NCI-H345 treated with DMSO at 0.1 percent for 48 hours (cell line): ENCODE results near the gene MYLIP.

Experiments used
- DNase-seq: peaks from one replicate; lab custom pipeline; 2025; ENCODE audit not compliant: unreplicated experiment; lab: John Stamatoyannopoulos, UW

Gene MYLIP

DNA sequence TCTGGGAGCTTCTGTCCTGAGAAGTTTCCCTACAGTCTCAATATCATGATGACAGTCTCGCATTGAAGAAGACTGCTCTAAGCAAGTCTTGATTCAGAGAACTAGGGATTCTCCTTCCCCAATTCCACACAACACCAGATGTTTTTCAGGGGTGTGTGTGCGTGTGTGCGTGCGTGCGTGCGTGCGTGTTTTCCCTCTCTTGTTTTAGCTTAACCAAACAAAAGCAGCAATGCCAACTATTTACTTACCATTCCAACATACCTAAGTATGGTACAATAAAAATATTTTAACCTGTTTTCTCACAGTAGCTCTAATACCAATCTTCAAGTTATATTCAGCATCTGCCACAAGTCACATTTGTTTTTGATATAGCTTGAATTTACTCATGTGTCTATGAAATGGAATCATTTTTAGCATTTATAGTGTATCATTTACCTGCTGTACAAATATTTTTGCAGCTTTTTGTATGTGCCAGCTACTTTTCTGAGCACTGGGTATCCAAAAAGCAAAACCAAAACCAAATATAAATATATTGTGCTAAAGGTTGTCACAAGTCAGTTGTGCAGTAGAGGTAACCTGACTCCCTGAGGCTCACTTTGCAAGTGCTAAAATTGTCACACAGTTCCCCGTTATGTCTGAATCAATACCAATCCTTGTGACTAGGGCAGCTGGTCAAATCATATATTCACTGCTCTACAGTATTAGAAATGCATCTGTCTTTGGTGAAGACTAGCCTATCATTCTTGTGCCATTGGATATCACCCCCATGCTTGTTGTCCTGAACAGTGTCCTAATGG is 21.7 kb upstream of the MYLIP start:
- no peak for DNase-seq

DNA sequence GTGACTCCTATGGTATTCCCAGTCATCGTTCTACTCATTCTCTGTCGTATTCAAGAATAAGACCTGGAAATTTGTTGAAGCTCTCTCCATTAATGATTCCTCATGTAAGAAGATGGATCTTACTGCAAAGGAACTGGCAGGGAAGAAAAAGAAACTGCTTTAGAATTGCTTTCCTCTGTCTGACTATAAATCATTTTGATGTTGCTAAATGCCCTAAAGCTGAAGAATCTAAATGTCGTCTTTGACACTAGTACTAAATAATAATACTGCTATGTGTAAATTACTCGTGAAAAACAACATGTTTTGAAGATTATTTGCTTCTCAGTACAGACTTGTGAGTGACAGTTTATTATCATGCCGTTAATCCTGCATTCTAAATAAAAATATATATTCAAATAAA is 20.5 kb upstream of the MYLIP start:
- DNase-seq = no peak

DNA sequence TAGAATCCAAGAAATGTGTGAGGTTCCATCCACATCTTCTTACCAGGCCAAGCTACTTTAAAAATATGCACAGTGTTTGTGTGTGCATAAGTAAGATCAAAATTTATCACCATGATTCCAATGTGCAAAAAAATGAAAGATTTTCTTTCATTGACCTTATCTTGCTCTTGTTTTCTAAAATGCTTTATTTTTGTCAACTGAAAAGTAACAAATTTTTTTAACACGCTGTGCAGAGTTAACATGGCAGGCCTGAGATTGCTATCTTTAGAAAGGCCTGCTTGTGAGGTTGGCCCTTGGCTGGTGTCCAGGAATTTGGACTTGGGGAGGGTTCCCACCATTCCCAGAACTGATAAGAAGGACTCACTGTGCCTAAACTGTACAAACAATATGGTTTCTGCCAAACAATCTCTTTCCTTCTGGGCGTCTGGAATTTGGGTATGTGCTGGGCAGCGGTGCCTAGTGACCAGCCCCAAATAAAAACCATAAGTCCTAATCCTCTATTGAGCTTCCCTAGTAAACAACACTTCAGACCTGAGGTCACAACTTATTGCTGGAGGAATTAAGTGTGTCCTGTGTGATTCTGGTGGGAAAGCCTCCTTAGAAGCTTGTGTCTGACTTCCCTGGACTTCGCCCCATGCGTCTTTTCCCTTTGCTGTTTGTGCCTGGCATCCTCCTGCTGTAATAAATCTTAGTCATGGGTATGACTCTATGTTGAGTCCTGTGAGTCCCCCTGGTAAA is 19.8 kb upstream of the MYLIP start:
- no peak for DNase-seq

DNA sequence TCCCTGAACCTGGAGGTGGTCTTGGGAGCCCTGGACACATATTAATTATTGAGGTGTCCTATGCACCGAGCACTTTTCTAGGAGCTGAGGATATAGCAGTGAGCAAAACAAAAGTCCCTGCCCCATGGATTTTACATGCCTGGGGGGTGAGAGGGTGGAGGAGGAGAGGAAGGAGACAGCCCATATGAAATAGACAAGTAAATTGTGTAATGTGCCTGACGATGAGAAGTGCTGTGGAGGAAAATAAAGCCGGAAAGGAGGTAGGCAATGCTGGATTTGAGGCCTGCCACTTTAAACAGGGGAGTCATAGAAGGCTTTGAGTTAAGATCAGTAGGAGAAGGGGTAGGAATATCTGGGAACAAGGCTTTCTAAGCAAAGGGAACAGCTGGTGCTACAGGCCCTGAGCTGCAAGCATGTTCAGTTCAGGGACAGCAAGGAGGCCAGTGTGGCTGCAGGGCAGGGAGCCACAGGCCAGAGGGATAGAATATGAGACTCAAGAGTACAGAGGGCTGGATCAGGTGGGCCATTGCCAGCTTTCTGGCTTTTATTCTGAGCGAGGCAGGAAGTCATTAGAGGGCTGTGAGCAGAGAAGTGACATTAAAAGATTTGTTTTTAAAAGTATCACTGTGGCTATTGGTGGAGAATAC is 19.1 kb upstream of the MYLIP start:
- no peak for DNase-seq

DNA sequence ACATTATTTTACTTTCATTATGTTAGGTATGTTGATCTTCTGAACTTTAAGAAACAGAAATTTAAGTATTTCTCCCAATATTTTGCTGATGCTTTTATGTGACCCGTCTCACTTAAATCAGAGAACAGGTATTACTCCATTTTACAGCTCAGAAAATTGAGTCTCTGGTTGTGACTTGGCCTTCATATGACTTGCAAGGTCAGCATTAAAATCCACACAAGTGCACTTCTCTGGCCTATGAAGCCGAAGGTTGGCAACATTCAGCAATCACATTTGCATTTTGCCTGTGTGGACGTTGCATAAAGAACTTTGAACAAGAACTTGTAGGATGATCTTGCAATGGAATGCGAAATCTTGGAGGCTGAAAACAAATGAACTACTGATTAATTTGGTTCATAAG is 10.1 kb upstream of the MYLIP start:
- no peak for DNase-seq

DNA sequence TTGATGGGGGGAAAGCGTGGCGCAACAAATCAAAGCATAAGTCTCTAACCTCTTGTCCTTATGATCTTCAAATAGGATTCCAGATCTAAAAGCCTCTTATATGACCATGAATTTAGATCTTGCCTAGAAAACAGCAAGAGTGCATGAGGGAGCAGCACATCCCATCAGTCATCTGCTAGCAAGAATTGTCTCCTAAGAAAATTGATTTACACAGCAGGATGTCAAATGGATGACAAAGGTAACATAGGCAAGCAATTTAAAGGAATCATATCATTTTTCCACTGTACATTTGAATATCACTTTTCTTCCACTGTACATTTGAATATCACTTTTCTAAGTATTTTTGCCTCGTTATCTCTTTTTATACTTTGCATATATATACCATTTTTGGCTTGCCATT is 7.5 kb upstream of the MYLIP start:
- no peak for DNase-seq

DNA sequence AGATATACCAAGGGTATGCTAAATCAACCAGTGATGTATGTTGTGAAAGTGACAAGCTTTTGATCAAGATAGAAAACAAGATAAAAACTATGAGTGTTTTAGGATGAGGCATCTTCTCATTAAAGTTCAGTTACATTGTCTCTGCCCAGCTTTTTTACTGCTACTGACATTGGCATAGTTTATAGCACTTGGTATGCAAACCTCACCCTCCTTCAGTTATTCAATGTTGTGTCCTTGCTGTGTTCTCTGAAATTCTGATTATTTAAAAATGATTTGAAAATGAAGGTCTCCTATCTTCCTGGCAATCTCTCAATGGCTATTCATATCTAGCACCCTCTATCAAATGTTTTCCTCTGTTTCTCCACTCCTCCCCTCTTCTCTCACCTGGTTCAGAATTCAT is 6.7 kb upstream of the MYLIP start:
- DNase-seq = no peak

DNA sequence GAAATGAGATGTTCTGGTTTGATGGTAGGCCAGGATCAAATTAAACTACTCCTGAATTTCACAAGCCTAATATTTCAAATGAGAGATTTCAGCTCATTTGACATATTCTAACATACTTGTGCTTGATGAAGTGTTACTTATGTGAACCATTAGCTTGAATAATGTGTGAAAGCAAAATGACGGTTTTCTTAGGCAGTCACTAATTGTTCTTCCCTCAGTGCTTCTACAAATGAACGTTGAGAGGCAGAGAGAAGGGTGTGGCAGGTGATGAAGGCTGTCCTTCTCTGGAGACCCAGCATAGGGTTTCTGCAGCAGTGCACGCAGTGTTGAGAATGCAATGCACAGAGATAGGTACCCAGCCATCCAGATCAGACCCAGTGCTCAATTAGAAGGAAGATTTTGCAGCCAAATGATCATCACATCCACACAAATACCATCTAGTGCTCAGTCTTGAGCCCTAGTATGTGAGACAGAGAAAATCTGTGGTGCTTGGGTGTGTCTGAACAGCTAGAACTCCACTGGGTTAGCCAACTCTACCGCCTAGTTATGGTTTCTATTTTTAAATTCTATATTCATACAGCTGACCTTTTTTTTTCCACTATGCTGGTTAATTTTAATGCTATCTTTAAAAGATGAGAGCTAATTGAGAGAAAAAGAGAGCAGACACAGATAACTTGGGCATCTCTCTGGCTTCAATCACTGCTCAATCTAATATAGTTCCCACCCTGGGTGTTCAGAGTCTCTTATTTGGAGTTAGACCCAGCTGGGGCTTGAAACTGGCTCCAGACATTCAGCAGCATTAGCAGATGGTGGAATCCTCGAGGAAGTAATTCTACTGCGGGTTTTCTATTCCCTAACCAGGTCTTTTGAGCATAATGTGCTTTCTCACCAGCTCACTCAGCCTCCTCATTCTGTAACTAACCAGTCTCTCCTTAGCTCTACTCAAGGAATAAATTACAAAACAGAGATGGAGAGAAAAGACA is 4.4 kb upstream of the MYLIP start:
- DNase-seq = no peak

DNA sequence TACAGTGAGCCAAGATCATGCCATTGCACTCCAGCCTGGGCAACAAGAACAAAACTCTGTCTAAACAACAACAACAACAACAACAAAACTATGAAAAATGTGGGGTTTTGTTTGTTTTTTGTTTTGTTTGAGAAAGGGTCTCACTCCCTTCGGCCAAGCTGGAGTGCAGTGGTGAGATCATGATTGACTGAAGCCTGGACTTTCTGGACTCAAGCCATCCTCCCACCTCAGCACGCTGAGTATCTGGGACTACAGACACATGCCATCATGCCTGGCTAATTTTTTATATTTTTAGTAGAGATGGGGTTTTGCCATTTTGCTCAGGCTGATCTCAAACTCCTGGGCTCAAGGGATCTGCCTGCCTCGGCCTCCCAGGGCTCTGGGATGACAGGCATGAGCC is 2.8 kb upstream of the MYLIP start:
- no peak for DNase-seq

DNA sequence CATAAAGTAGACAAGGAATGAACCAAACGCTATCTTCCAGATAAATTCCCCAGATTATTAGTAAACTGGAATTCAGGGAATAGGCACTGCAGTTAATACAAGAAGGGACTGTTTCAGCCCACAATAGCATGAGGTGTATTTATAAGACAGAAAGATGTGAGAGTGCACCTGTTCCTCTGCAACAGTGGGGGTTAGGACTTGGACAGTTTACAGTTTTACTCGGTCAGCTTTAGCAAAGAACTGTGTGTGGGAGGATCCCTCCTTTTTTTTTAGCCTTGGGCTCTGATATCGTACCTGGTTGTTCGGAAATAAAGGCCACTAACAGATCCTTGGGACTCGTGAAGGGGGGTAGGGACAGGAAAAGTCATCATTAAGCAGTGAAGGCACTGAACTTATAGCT is 2.0 kb upstream of the MYLIP start:
- DNase-seq = no peak

DNA sequence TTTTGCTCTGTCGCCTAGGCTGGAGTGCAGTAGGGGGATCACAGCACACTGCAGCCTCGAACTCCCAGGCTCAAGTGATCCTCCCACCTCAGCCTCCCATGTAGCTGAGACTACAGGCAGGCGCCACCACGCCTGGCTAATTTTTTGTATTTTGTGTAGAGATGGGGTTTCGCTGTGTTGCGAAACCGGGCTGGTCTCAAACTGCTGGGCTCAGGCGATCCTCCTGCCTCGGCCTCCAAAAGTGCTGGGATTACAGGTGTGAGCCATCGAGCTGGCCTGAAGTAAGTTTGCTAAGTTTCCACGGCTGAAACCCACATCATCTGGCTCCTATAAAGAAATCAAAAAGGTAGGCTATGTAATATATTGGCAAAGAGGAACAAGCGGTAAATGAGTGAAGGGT is 1.4 kb upstream of the MYLIP start:
- DNase-seq = no peak

DNA sequence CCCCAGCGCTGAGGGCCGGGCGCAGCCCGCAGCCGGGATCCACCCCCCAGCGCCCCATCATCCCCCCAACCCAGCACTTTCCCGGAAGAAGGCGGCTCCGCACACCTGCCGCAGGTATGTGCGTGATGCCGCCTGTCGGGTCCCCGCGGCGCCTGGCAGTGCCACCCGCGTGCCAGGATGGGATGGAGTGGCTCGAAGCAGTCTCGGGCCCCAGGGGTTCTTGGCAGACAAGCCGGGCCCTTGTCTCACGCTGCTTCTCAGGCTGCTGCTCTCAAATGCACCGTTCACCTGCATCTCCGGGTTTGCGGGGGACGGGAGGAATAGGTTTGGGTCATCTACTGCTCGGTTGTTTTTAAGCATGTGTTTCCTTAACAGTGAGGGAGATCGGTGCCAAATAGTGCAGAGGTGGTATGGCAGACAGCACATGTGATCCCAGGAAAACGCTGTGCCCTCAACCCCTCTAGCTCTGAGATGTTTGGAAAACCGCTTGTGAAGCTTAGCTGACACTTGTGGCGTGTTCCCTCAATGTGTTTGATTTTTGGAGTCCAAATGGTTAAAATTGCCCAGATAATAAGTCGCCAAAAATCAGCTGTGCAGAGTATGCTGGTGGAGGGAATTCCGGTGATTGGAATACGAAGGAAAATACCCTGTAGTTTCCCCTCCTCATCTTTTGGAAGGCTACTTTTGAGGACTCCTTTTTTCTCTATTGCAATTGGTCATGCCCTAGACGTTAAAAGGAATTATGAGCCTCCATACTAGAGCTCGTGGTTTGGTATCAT is 926 bp downstream of the MYLIP start:
- no peak for DNase-seq

DNA sequence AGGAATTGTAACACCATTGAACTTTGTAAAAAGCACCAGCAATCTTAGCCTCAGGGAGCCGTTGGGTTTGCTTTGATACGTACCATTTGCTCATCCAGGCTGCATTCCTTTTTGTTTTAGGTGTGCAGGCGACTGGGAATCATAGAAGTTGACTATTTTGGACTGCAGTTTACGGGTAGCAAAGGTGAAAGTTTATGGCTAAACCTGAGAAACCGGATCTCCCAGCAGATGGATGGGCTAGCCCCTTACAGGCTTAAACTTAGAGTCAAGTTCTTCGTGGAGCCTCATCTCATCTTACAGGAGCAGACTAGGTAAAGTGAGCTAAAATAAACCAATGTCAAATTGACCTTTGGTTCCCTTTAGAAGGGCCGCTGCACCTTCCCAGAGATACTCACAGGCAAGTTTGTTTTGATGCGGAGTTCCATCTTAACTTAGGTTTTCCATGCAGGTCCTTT is 1.6 kb downstream of the MYLIP start:
- DNase-seq = no peak

DNA sequence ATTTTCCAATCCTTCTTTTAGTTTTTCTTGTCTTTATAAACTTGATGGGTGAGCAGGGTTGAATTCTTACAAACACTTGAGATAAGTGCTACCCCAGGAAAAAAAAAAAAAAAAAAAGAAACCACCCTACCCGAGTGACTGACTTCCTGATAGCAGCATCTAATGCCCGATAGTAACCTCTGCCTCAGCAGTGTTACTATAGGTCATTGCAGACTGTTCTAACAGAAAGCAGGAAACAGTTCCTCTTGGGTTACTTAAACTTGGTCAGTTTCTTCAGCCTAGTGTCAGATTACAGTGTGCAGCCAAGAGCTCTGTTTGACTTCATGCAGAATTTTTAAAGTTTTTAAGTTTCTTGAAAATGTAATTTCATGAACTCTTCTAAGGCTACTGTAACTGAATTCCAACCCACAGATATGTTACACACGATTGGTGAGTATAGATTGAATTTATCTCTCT is 2.1 kb downstream of the MYLIP start:
- DNase-seq = no peak

DNA sequence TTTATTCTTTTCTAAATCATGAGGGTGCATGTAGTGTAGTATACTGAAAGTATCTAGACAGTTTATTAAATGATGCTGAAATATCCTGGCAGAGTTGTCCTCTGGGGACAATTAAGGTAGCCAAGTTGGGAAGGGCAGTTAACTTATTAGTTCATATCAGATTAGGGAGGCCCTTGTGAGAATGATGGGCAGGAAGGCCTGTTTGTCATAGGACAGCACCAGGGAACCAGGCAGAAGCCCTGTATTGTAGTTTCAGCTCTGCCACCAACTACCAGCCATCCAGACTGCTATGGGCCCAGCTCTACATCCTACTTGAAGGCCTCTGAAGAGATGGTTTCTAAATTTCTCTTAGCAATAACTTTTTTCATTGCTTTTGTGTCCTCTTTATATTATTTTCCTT is 4.0 kb downstream of the MYLIP start:
- no peak for DNase-seq

DNA sequence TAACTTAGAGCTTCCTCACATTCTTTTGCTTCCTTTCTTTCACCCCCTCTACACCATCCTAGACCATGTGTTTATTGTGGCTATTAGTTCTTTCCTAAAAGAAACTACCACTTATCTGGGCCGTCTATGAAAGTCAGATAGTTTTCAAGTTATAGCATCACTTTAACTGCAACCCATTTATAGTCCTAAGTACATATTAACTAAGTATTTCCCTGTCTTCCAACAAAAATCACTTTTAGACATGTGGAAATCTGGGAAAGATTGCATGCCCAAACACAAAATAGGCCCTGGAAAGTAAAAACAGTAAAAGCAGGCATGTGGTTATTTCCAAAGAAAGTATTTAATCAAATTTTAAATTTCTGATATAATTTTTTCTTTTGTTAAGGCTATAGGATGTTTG is 5.5 kb downstream of the MYLIP start:
- no peak for DNase-seq

DNA sequence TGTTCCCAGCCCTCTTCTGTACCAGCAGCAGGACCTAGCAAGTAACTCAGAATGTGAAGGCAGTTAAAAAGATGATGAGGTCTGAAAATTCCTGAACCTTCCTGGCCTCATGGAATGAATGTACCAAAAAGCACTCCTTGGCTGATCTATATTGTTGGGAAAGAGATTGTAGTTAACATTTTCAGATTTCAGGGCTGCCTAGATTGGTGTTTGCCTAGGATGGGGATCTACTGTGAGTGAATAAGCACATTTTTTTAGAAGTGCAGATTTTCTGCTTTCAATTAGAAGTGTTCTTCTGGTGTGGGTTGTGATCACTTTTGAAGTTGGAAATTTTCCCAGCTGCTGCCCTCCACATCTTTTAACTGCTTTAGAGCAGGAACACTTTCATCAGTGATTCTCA is 6.2 kb downstream of the MYLIP start:
- DNase-seq = no peak

DNA sequence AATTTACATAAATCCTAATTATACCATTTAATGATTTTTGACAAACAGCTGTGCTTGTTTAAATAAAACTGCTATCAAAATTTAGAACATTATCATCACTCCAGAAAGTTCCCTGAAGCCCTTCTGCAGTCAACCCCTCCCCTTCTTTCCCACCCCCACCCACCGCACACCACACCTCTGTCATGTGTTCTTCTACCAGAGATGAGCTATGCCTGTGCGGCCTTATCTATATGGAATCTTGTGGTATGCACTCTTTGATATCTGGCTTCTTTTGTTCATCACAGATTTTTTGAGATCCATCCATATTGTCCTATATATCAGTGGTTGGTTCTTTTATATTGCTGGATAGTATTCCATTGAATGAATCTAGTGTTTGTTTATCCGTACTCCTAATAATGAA is 7.2 kb downstream of the MYLIP start:
- no peak for DNase-seq

DNA sequence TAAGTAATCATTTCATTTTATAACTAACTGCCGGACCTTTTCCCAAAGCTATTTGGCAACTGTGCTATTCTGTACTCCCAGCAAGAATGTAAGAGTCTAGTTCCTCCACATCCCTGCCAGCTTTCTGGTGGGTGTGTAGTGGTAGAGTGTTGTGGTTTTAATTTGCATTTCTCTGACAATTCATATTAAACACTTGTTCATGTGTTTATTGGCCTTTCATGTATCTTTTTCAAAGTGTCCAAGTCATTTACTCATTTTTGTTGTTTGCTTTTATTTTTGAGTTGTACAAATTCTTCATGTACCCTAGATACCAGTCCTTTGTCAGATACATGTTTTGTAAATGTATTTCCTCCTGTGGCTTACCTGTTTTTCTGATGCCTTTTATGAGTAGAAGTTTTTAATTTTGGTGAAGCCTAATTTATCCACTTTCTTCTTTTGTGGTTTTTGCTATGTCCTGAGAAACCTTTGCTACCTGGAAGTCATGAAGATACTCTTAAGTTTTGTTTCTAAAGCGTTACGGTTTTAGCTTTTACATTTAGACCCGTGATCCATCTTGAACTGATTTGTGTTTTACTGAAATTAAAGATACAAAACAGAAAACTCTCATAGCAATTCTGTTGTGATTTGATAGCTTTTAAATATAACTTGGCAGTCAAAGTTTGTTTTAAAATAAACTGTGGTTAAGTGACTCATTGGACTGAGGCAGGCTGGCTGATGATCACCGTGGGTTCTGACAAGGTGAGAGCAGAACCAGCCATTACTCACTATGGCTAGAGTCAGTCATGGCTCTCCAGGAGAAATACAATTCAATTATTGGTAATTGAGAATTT is 8.0 kb downstream of the MYLIP start:
- no peak for DNase-seq
